T-cell (primary cell): ENCODE measurements around the gene TLX1. TPM values are rescaled to one million over a fixed set of nuclear protein-coding genes. Genes with fewer than 3 reads are reported as not detected.

Source experiments
- ATAC-seq, 4 experiments: fragments of 200-7000 bp in 3 of 4; fragments of 150-1000 bp in 1 of 4; cut with Tn5 transposase; replicated peaks in 1 of 4; 1 replicate in 3 of 4; 2 replicates in 1 of 4; pipeline ENCODE4 v1.10.0; 2021; ENCODE audit warnings: moderate library complexity in 3 of 4, mild to moderate bottlenecking in 2 of 4, moderate number of reproducible peaks in 1 of 4
- CTCF ChIA-PET, 2 donors: fragments of 300-600 bp; sonication (Branson Sonifier 250); formaldehyde crosslinking; loops; one replicate each; lab custom pipeline; 2022; ENCODE audit warnings: antibody characterized with exemption in 2 of 2; lab: Charles Lee
- POLR2A ChIA-PET, 2 donors: fragments of 300-600 bp; sonication (Branson Sonifier 250); formaldehyde crosslinking; loops; one replicate each; lab custom pipeline; 2022; ENCODE audit warnings: antibody characterized with exemption in 2 of 2; lab: Charles Lee
- DNase-seq, 35 experiments: peaks; one replicate each; pipeline versions ENCODE4 v3.0.0 to v3.0.0-alpha.2; 2013 to 2023
- H3K27ac ChIP-seq: one replicate; pipeline ENCODE4 v1.5.1; 2013; ENCODE audit warnings: low read length
- H3K27me3 ChIP-seq, 2 experiments: replicated peaks in 1 of 2; 1 replicate in 1 of 2; 2 replicates in 1 of 2; pipeline versions ENCODE4 v1.6.1 to v1.7.0; 2013; ENCODE audit warnings: low read length in 1 of 2, mixed read lengths in 1 of 2; ENCODE audit not compliant: control insufficient read depth in 2 of 2, insufficient read depth in 2 of 2; ENCODE audit errors: extremely low read depth in 1 of 2
- H3K36me3 ChIP-seq, 2 donors: 1 replicate in 1 of 2; 2 replicates in 1 of 2; pipeline versions ENCODE4 v1.6.1 to v1.7.0; 2013; ENCODE audit warnings: low read length in 1 of 2; ENCODE audit not compliant: control insufficient read depth in 2 of 2, insufficient read depth in 1 of 2; ENCODE audit errors: extremely low read depth in 1 of 2
- H3K4me1 ChIP-seq, 2 experiments: 1 replicate in 1 of 2; 2 replicates in 1 of 2; pipeline versions ENCODE4 v1.6.1 to v1.7.0; 2013; ENCODE audit warnings: low read length in 2 of 2, mixed read lengths in 1 of 2; ENCODE audit not compliant: insufficient read depth in 2 of 2, control insufficient read depth in 1 of 2; ENCODE audit errors: extremely low read depth in 1 of 2
- H3K4me3 ChIP-seq, 2 donors: 1 replicate in 1 of 2; 2 replicates in 1 of 2; pipeline versions ENCODE4 v1.5.1 to v1.7.0; 2013; ENCODE audit warnings: mild to moderate bottlenecking in 2 of 2, low read length in 1 of 2, moderate library complexity in 1 of 2; ENCODE audit not compliant: control insufficient read depth in 1 of 2; ENCODE audit errors: extremely low read depth in 1 of 2
- H3K9me3 ChIP-seq: 2 replicates; pipeline ENCODE4 v1.7.0; 2013
- H3K27ac Mint-ChIP-seq, 2 donors: one replicate each; pipeline ENCODE4 v1.8.0; 2020 to 2021; ENCODE audit warnings: mild to moderate bottlenecking in 2 of 2, mixed read lengths in 2 of 2
- H3K27me3 Mint-ChIP-seq, 2 donors: one replicate each; pipeline ENCODE4 v1.8.0; 2021 to 2022; ENCODE audit warnings: mixed read lengths in 2 of 2
- H3K36me3 Mint-ChIP-seq: one replicate; pipeline ENCODE4 v1.8.0; 2021; ENCODE audit warnings: mixed read lengths
- H3K4me1 Mint-ChIP-seq, 3 donors: one replicate each; pipeline ENCODE4 v1.8.0; 2020 to 2022; ENCODE audit warnings: mixed read lengths in 3 of 3, mild to moderate bottlenecking in 1 of 3
- H3K4me3 Mint-ChIP-seq, 3 donors: one replicate each; pipeline ENCODE4 v1.8.0; 2020 to 2022; ENCODE audit warnings: mild to moderate bottlenecking in 3 of 3, mixed read lengths in 3 of 3, moderate library complexity in 3 of 3
- H3K9me3 Mint-ChIP-seq, 3 donors: one replicate each; pipeline ENCODE4 v1.8.0; 2020 to 2022; ENCODE audit warnings: mixed read lengths in 3 of 3
- WGBS: methylation state at CpG from one replicate; pipeline ENCODE4 v1.1.5; 2013; ENCODE audit warnings: missing lambda C conversion rate; ENCODE audit not compliant: insufficient coverage; 5-methylcytosine and 5-hydroxymethylcytosine counted together
- total RNA-seq, 35 experiments: library from RNA in 6 of 35; stranded (reverse) in 6 of 35; fragments of 120-200 nt in 1 of 35; gene quantifications; one replicate each; pipeline versions ENCODE4 v1.2.1 to v1.2.4 and lab custom pipeline; 2013 to 2026

The TLX1 gene
- total RNA-seq, 5 donors from 2014 or later (not counting 1 experiment from before 2014, with no cell fraction given) = not detected

- CTCF ChIA-PET = no interaction called here
- WGBS = 0% methylated on average over 2 of the region's 2 CpGs
Observed at GRCh38 chr10:101114646-101115045, 16.5 kb upstream of the TLX1 start.

DNA sequence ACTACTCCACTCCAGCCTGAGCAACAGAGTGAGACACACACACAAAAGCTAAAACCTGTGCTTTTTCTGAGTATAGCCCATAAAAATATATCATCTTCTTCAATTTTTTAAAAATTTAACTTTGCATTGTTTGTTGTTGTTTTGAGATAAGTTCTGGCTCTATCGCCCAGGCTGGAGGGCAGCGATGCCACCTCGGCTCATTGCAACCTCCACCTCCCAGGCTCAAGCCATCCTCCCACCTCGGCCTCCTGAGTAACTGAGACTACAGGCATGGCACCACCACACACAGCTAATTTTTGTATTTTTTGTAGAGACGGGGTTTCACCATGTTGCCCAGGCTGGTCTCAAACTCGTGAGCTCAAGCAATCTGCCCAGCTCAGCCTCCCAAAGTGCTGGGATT lies 14.3 kb upstream of the TLX1 start:
- H3K4me1 ChIP-seq = peaks cover 0 to 13% of the 10 kb centered on the region in 2 experiments
- ChIA-PET CTCF (no interaction called here), POLR2A (no interaction called here)
- no peak overlapping the region for H3K27ac ChIP-seq
- no peak overlapping the region for H3K27ac Mint-ChIP-seq
- peaks cover 22 to 54% of the 10 kb centered on the region in 2 experiments for H3K27me3 ChIP-seq
- no peaks in the 10 kb centered on the region for H3K36me3 ChIP-seq
- H3K4me3 ChIP-seq = no peak overlapping the region
- H3K4me3 Mint-ChIP-seq = no peak overlapping the region
- no peak for ATAC-seq
- no peaks in the 10 kb centered on the region for H3K36me3 Mint-ChIP-seq
- peaks cover 37 to 44% of the 10 kb centered on the region in 2 donors for H3K27me3 Mint-ChIP-seq
- no peaks in the 10 kb centered on the region for H3K9me3 ChIP-seq
- DNase-seq = no peak
- H3K9me3 Mint-ChIP-seq = no peaks in the 10 kb centered on the region
- WGBS = 100% methylated on average over 1 of the region's 6 CpGs
- peaks cover 11 to 13% (median 13%) of the 10 kb centered on the region in 3 donors for H3K4me1 Mint-ChIP-seq

More at GRCh38 chr10:101114646-101115045, 16.5 kb upstream of the TLX1 start:
- no peak for ATAC-seq
- Histone ChIP-seq H3K4me3 (no peak overlapping the region), H3K4me1 (no peaks in the 10 kb centered on the region), H3K27ac (no peak overlapping the region), H3K27me3 (peaks cover 16 to 57% of the 10 kb centered on the region in 2 experiments), H3K36me3 (no peaks in the 10 kb centered on the region), H3K9me3 (no peaks in the 10 kb centered on the region)
- DNase-seq = no peak
- no peaks in the 10 kb centered on the region for H3K4me1 Mint-ChIP-seq
- H3K27ac Mint-ChIP-seq = no peak overlapping the region
- POLR2A ChIA-PET = no interaction called here
- H3K4me3 Mint-ChIP-seq = no peak overlapping the region
- no peaks in the 10 kb centered on the region for H3K36me3 Mint-ChIP-seq
- H3K9me3 Mint-ChIP-seq = no peaks in the 10 kb centered on the region
- peaks cover 42 to 44% of the 10 kb centered on the region in 2 donors for H3K27me3 Mint-ChIP-seq

GRCh38 chr10:101118031-101118430 lies 13.1 kb upstream of the TLX1 start:
- H3K9me3 Mint-ChIP-seq = no peaks in the 10 kb centered on the region
- ChIA-PET CTCF (interaction anchor here in 1 of 2 donors (0.7 kb wide), 1 partner anchor 76 kb away, joined by 3 read pairs; no protein-coding TSS in a partner anchor), POLR2A (interaction anchor here in 1 of 2 donors (0.6 kb wide), 1 partner anchor 68 kb away, joined by 3 read pairs; no protein-coding TSS in a partner anchor)
- no peaks in the 10 kb centered on the region for H3K36me3 ChIP-seq
- no peak for ATAC-seq
- no peak overlapping the region for H3K27ac Mint-ChIP-seq
- DNase-seq = no peak
- H3K9me3 ChIP-seq = no peaks in the 10 kb centered on the region
- H3K4me1 ChIP-seq = peaks cover 0 to 25% of the 10 kb centered on the region in 2 experiments
- H3K27me3 Mint-ChIP-seq = peaks cover 41 to 46% of the 10 kb centered on the region in 2 donors
- WGBS = no CpG with 5 or more reads among the region's 1 CpG
- no peak overlapping the region for H3K27ac ChIP-seq
- H3K4me3 Mint-ChIP-seq = no peak overlapping the region
- peaks cover 26 to 56% of the 10 kb centered on the region in 2 experiments for H3K27me3 ChIP-seq
- H3K36me3 Mint-ChIP-seq = no peaks in the 10 kb centered on the region
- peaks cover 21 to 26% (median 23%) of the 10 kb centered on the region in 3 donors for H3K4me1 Mint-ChIP-seq
- H3K4me3 ChIP-seq = no peak overlapping the region

DNA sequence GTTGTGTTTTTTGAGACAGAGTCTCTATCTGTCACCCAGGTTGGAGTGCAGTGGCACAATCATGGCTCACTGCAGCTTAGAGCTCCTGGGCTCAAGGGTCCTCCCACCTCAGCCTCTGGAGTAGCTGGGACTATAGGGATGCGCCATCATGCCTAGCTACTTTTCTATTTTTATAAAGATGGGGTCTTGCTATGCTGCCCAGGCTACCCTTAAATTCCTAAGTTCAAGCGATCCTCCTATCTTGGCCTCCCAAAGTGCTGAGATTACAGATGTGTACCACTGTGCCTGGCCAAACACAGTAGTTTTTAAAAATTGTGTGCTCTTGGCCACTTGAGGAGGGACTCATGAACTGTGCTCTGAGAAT lies 10.6 kb upstream of the TLX1 start:
- WGBS = no CpG with 5 or more reads among the region's 2 CpGs
- peaks cover 36 to 51% of the 10 kb centered on the region in 2 donors for H3K27me3 Mint-ChIP-seq
- Histone ChIP-seq H3K27ac (no peak overlapping the region), H3K36me3 (no peaks in the 10 kb centered on the region), H3K4me1 (peaks cover 4 to 40% of the 10 kb centered on the region in 2 experiments), H3K27me3 (peaks cover 23 to 63% of the 10 kb centered on the region in 2 experiments), H3K9me3 (no peaks in the 10 kb centered on the region), H3K4me3 (peak overlapping the region; percentile 66 to 70)
- no peak for DNase-seq
- POLR2A ChIA-PET = no interaction called here
- H3K9me3 Mint-ChIP-seq = no peaks in the 10 kb centered on the region
- H3K36me3 Mint-ChIP-seq = no peaks in the 10 kb centered on the region
- H3K27ac Mint-ChIP-seq = no peak overlapping the region
- peaks cover 27 to 33% (median 31%) of the 10 kb centered on the region in 3 donors for H3K4me1 Mint-ChIP-seq
- CTCF ChIA-PET = interaction anchor here in 1 of 2 donors (0.9 kb wide), 1 partner anchor 22 kb away, joined by 3 read pairs; no protein-coding TSS in a partner anchor
- ATAC-seq = peak in 1 of 4 experiments; percentile 2
- H3K4me3 Mint-ChIP-seq = peak overlapping the region; percentile 88 to 94 (median 93)

- ChIA-PET CTCF (interaction anchor here in 1 of 2 donors (0.9 kb wide), 1 partner anchor 21 kb away, joined by 3 read pairs; no protein-coding TSS in a partner anchor), POLR2A (no interaction called here)
- Histone ChIP-seq H3K36me3 (no peaks in the 10 kb centered on the region), H3K4me3 (peak overlapping the region; percentile 66 to 70), H3K4me1 (peaks cover 4 to 40% of the 10 kb centered on the region in 2 experiments), H3K27me3 (peaks cover 26 to 66% of the 10 kb centered on the region in 2 experiments), H3K9me3 (no peaks in the 10 kb centered on the region), H3K27ac (no peak overlapping the region)
- Mint-ChIP-seq H3K4me1 (peaks cover 27 to 33% (median 31%) of the 10 kb centered on the region in 3 donors), H3K9me3 (no peaks in the 10 kb centered on the region), H3K4me3 (peak overlapping the region; percentile 88 to 94 (median 93)), H3K36me3 (no peaks in the 10 kb centered on the region), H3K27ac (peak overlapping the region; percentile 77 to 86), H3K27me3 (peaks cover 40 to 53% of the 10 kb centered on the region in 2 donors)
- 13% methylated on average over 27 of the region's 41 CpGs for WGBS
- ATAC-seq (peak; percentile 86 to 90 (median 88)), DNase-seq (peak in 31 of 35 experiments; percentile 16 to 68 (median 40))
Observed at GRCh38 chr10:101120884-101121653, 10.0 kb upstream of the TLX1 start.

GRCh38 chr10:101121654-101122031 lies 9.5 kb upstream of the TLX1 start:
- 22% methylated on average over 7 of the region's 15 CpGs for WGBS
- H3K4me1 ChIP-seq = peaks cover 4 to 40% of the 10 kb centered on the region in 2 experiments
- Mint-ChIP-seq H3K4me3 (peak overlapping the region; percentile 88 to 94 (median 93)), H3K27me3 (peaks cover 45 to 55% of the 10 kb centered on the region in 2 donors), H3K27ac (peak overlapping the region in 1 of 2 donors; percentile 52), H3K4me1 (peaks cover 27 to 33% (median 31%) of the 10 kb centered on the region in 3 donors), H3K36me3 (no peaks in the 10 kb centered on the region), H3K9me3 (no peaks in the 10 kb centered on the region)
- no peak overlapping the region for H3K27ac ChIP-seq
- no peaks in the 10 kb centered on the region for H3K9me3 ChIP-seq
- ChIA-PET CTCF (no interaction called here), POLR2A (no interaction called here)
- ATAC-seq (peak; percentile 4 to 32 (median 19)), DNase-seq (no peak)
- no peaks in the 10 kb centered on the region for H3K36me3 ChIP-seq
- peaks cover 26 to 65% of the 10 kb centered on the region in 2 experiments for H3K27me3 ChIP-seq
- H3K4me3 ChIP-seq = peak overlapping the region; percentile 66 to 70
